Measurements from ENCODE around the gene ZDHHC3.

ZDHHC3 gene

DNA sequence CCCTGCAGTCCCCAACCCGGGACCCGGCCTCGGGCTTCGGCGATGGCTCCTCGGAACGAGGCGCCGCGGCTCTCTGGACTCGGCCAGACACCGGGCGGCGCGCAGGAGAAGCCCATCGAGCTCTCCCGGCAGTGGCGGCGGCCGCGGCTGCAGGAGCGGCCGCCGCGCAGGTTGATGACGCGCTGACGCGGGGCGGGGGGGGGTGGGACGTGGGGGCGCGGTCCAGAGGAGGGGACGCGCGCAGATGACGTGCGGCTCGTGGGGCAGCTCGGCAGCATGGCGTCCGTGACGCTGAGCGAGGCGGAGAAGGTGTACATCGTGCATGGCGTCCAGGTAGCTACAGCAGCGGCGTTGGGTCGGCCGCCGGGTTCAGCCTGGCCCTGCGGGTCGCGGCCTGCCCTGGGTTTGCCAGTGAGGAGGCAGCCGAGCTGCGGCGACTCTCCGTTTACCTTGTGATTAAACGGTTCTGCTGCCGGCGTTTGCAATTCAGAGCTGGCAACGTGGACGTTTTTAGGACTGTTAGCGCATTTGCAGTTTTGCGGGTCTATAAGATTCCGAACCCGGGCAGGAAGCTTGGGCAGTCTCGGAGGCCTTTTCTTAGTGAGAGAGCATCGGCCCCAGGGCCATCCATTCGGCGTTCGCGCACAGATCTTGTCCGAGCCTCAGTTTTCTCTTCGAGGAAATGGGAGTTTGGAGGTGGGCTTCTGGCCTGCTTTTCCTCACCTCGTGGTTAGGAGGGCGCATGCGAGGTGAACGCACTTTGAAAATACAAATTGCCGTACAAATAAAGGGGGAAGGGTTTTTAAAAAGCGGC, at the start of gene ZDHHC3, which contains the start of gene EXOSC7:
Gene ZDHHC3 (minus strand): TSS at position 173 of the 814 bp plus-strand sequence. CDS start 16,738 bp downstream, outside the sequence.
Gene EXOSC7 (plus strand): TSS at position 243 of the 814 bp plus-strand sequence. CDS start 34 bp downstream, at position 277.
- peak; percentile 65 for DNase-seq

GRCh38 chr3:45024542-45025255, 48.7 kb upstream of the ZDHHC3 start:
- no peak for DNase-seq

- no peak for DNase-seq
These were observed 47.7 kb upstream of the ZDHHC3 start for GRCh38 chr3:45023675-45024074.

DNA sequence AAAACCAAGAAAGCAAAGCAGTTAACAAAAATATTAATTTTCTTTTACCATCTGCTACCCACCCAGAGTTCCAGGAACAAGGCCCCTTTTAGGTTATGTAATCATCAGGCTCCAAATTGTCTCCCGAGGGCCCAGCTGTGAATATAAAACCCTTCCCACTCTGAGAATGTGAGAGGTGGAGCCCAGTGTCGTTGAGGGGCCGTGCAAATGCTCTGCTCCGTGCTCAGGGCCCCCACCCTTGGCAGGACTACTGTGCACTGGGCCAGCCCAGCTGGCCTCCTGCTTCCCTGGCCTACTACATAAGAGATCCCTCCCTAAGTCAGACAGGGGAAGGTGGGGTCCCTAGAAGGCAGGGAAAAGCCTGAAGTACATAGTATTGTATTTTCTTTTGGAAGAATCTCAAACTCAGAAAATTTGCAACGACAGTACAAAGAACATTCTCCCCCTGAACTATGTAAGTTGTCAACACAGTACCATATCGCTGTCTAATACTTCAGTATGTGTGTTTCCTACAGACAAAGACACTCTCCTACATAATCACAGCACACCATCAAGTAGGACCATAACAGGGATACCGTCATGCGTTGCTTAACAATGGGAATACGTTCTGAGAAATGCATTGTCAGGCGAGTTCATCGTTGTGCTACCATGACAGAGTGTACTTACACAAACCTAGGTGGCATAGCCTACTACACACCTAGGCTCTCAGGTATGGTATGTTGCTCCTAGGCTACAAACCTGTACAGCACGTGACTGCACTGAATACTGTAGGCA, 45.7 kb upstream of the ZDHHC3 start:
- no peak for DNase-seq

GRCh38 chr3:45020534-45020933, 44.6 kb upstream of the ZDHHC3 start:
- no peak for DNase-seq

DNA sequence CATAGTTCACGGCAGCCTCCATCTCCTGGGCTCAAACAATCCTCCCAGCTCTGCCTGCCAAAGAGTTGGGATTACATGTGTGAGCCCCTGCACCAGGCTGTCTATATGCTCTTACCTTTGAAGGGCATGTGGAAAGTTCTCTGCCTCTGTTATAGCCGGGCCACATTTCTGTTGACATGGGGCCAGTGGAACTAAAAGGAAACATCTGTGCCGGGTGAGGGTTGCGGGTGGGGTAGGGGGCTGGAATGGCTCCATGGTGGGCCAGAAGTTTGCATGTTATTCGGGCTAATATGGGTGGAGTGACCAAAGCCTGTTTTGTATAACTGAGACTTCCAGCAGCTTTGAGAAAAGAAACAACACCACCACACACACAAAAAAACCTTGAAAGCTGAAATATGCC, 41.8 kb upstream of the ZDHHC3 start:
- DNase-seq, result no peak

DNA sequence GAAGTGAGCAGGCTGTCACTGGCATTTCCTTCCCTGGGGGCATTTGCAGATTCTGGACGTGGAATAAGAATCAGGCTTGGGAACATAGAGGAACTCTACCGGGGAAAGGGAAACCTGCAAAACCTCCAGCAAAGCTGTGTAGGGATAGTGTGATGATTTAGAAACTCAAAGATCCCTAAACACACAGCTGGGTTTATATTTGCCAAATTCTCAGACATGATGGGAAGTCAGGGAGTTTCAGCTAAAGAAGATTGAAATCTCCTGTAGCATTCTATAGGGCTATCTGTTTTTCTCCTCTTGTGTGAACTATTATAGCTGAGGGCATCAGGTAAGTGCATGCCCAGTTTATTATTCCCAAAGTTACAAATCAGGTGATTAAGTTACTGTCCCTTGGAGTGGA, 40.9 kb upstream of the ZDHHC3 start:
- DNase-seq, result no peak

DNA sequence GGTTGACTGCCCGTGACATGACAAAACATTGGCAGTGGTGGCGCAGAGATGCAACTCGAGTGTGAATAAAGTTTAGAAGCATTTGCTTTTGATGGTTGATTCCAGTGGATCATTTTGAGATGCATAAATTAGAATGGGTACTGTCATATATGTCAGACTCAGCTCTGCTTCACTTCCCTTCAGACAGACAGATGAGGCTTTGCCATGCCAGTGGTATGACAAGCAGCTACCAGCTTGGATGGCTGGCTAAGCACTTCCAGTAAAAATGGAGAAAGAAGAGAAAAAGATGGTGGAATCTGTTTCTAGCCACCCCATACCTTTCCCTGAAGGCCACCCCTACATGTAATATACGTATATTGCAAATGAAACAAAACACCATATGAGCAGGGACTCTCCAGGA, 36.6 kb upstream of the ZDHHC3 start:
- no peak for DNase-seq

DNA sequence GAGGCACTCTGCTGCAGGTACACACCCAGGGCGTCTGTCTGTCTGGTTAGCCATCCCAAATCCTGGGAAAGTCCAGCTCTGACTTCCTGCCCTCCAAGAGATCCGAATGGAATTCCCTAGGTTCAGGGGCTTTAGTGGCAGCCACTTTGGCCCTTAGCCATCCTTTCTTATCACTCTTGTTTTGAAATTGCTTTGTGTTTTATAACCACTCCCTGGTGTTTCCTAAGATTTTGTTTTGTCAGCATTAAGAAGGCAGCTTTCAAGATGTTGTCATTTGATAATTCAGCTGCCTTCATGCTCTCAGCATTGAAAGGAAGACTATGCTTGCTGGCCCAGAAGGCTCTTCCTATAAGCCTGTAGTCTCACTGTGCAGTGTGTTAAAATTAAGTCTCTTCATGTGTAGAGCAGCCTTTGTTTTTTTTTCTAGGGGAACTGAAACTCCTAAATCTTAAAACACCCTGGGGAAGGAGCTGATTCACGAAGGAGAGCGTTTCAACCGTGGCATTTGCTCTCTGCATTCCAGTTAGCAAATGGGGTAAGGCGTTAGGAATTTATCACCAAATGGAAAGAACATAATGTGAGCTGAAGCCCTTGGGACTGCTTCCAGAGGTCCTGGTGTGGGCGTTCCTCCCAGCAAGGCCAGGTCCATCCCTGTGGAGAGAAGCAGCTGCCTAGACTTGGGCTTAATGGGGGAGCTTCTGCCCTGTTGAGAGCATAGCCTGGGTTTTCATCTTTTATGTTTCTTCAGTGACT, 36.0 kb upstream of the ZDHHC3 start:
- no peak for DNase-seq

DNA sequence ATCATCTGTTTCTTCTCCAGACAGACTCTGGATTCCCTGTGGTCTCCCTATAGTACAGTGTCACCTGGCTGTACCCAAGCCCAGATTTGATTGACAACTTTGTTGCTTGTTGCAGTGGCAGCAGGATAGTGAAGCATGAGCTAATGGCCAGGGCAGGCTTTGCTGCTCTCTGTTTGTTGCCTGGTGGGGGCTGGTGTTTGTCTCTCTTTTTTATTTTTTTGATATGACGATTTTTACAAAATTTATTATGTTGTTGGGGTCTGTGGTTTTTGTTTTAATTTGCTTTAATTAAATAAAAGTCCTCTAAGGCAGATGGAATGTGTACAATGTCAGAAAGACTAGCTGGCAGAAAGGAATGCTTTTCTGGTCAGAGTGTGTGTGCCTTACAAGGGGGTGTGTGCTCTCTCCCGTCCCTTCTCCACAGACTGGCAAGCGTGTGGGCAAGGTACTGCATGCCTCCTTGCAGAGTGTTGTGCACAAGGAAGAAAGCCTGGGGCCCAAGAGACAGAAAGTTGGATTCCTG, 34.9 kb upstream of the ZDHHC3 start:
- DNase-seq, result no peak

DNA sequence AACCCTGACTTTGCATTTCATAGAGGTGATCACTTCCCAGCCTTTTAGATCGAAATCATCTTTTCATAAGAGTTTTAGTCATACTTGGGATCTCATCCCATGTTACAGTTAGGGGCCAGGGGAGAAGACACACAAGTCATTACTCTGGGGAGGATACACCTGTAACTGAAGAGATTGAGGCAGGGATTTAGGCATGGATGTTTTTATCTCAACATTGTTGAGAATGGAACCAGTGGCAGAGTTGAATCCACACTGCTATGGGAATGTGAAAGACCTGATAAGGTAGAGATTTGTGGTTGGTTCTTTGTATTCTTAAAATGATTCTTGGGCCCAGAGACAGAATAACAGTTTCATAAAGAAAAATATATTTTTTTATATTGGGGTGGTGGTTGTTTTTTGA, 33.9 kb upstream of the ZDHHC3 start:
- no peak for DNase-seq

- no peak for DNase-seq
These were observed 32.1 kb upstream of the ZDHHC3 start for GRCh38 chr3:45008117-45008516.

- no peak for DNase-seq
These were observed 31.1 kb upstream of the ZDHHC3 start for GRCh38 chr3:45007091-45007490.

DNA sequence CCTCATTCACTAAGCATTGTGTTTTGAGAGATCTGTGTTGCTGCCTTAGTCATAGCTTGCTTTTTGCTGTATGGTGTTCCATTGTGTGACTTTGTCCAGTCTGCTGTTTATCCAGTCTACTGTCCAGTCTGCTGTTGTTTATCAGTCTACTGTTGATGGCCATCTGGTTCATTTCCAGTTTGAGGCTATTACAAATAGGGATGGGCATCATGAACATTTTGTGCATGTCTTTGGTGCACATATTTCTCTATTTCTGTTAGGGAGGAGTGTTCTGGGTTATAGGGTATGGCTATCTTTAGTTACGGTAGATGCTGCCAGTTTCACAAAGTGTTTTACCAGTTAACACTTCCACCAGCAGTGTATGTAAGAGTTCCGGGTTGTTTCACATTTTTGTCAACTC, 27.9 kb upstream of the ZDHHC3 start:
- DNase-seq, result no peak

DNA sequence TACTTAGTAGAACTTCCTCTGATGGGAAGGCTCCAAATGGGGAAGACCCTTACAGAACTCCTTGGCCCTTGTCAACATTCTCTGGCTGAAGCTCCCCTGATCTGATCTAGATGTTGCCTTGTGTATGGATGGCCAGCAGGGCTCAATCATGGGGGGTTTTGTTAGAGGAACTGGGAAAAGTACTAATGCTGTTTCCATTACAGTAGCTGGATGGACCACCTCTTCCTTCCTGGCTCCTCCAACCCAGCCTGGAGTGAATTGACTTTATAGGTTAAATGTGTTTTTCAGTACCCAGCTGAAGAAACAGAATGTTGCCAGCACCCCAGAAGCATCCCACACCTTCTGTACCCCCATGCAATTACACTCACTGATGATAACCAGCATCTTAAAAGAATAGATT, 27.4 kb upstream of the ZDHHC3 start:
- DNase-seq, result no peak

DNA sequence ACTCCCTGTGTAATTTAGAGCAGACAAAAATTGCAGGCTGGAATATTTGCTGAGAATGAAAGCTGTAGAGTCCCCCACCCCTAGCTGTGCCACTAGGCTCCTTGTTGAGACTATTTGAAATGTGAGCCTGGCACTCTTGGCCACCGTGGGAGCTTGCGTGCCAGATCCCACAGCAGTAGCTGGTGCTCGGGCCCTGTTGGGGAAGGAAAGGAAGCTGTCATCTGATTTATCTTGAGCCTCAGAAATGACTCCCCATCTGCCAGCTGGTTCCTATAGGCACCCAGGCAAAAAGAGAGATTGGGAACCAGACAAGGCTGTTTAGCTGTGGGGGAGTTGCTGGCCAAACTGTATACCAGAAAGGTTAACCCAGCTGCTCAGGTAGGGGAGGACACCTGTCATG, 26.7 kb upstream of the ZDHHC3 start:
- no peak for DNase-seq

DNA sequence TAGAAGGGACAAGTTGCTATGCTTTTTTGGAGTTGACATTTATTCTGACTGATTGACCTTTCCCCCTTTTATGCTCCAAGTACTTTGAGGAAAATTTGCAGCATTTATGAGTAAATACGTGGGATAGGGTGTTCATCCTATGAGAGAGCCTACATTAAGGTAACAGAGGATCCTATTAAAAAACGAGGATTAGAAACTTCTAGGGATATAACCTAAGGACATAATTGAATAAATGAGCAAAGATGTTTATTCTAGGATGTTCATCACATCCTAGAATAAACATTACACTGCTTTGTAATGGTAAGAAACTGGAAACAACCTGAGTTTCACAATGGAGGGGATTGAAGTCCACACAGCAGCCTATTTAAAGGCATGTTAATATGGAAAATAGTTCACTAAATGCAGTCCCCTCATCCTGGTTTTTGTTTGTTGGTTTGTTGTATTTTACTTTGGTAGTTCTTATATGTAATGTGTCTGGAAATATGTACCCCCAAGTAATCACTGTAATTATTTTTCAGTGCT, 26.2 kb upstream of the ZDHHC3 start:
- DNase-seq, result no peak

DNA sequence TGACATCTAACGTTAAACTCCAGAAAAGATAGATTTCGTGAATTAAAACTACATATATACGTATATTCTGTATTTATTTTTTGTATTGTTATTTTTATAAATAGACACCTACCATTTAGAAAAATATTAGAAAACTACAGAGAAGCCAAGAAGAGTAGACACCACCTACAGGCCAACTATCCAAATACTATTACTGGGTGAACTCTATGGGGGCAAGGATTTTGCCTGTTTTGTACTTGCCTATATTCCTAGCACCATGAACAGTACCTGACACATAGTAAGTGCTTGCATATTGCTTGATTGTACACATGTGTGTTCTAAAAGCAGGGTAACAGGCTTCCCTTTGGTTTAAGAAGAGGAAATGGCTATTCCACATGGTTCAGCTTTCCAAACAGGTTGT, 25.8 kb upstream of the ZDHHC3 start:
- DNase-seq, result no peak

DNA sequence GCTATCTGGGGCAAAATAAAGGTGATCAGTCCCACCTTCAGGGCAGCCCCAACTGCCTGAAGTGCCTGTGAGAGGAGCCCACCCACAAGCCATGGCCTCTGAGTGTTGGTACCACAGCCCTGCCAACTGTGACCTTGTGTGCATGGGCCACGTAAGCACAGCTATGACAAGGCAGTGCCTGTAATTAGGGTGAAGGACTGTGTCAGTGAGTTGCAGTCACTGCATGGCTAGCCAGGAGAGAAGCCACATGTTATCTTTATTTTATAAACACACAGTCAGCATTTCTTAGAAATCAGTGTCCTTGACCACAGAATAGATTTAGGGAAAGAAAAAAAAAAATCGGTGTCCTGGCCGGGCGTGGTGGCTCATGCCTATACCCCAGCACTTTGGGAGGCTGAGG, 24.8 kb upstream of the ZDHHC3 start:
- DNase-seq, result no peak

GRCh38 chr3:44999782-45000181, 23.8 kb upstream of the ZDHHC3 start:
- DNase-seq, result no peak

- DNase-seq, result no peak
These were observed 20.6 kb upstream of the ZDHHC3 start for GRCh38 chr3:44996556-44996969.

- no peak for DNase-seq
These were observed 19.3 kb upstream of the ZDHHC3 start for GRCh38 chr3:44995142-44995770.
